GM21526 (cell line): Measurements from ENCODE around the gene SLC22A31.
"Not testable (repeated sequence)": the region's sequence is repeated elsewhere in the genome, so short reads cannot be mapped to it uniquely, and the experiment has no call there.

Experiments
- ATAC-seq: cut with Tn5 transposase; IDR thresholded peaks from one replicate; pipeline ENCODE4 v1.9.1; 2021; ENCODE audit warnings: moderate library complexity; ENCODE audit not compliant: unreplicated experiment, low FRiP score

SLC22A31 gene

DNA sequence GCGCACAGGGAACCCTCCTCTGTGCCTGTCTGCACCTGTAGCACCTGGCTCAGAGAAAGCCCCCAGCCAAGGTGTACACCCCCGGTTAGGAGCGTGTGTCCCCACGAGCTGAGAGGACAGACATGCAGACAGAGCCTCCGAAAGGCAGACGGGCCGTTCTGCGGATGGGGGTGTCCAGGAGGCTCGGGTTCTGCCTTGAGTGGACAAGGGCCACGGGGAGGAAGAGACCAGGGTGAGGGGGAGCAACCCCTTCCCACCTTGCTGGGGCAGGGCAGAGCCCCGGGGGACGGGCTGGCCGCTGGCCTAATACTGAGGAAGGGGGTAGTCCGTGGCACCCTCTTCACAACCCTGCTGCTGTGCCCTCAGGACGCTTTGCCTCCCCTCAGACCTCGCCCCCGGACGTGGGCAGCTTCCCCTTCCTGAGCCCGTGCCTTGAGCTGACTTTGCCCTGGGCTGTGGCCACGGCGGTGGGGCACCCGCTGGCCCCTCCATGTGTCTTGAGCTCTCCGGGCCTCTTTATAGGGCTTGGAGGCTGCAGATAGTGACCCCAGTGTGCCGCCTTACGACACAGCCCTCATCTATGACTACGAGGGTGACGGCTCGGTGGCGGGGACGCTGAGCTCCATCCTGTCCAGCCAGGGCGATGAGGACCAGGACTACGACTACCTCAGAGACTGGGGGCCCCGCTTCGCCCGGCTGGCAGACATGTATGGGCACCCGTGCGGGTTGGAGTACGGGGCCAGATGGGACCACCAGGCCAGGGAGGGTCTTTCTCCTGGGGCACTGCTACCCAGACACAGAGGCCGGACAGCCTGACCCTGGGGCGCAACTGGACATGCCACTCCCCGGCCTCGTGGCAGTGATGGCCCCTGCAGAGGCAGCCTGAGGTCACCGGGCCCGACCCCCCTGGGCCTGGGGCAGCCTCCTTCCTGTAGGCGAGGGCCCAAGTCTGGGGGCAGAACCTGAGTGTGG is 5.7 kb downstream of the SLC22A31 start:
- no peak for ATAC-seq

DNA sequence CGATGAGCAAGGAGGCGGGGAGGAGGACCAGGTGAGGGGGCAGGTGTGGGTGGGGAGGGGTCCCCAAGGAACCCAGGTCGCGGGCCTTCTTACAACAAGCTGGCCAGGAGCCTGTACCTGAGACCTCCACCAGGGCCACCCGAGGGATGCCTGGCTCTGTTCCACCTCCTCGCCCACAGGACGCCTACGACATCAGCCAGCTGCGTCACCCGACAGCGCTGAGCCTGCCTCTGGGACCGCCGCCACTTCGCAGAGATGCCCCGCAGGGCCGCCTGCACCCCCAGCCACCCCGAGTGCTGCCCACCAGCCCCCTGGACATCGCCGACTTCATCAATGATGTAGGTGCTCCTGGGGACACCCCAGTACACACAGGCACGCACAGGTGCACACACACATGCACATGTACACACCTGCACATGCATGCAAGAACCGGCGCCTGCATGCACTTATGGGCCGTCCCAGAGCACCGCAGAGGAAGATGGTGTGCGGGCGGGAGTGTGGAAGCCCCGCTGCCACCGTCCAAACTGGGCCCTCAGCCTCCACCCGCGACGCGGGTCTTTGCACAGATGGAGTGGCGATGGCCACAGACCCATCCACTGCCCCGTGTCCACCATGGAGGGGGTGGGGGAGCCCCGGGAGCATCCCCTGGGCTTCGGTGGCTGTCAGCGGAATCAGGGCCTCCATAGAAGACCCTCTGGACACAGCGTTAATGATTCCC is 6.6 kb downstream of the SLC22A31 start:
- no peak for ATAC-seq

GRCh38 chr16:89192956-89193575 is 7.3 kb downstream of the SLC22A31 start:
- ATAC-seq, result no peak

GRCh38 chr16:89192186-89192955 is 8.0 kb downstream of the SLC22A31 start:
- ATAC-seq, result not testable (repeated sequence)

DNA sequence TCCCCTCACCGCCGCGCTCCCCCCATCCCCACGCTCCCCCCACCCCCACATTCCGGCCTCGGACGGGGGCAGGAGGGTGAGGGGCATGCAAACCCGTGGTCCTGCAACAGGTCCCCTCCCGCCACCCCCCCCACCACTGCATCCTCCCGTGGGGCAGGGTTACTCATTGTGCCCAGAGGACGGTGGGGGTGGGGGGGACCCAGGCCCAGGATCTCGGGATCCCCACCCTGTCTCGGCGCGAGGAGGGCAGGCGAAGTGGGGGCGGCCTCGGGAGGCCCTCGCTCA is 8.5 kb downstream of the SLC22A31 start:
- no peak for ATAC-seq

DNA sequence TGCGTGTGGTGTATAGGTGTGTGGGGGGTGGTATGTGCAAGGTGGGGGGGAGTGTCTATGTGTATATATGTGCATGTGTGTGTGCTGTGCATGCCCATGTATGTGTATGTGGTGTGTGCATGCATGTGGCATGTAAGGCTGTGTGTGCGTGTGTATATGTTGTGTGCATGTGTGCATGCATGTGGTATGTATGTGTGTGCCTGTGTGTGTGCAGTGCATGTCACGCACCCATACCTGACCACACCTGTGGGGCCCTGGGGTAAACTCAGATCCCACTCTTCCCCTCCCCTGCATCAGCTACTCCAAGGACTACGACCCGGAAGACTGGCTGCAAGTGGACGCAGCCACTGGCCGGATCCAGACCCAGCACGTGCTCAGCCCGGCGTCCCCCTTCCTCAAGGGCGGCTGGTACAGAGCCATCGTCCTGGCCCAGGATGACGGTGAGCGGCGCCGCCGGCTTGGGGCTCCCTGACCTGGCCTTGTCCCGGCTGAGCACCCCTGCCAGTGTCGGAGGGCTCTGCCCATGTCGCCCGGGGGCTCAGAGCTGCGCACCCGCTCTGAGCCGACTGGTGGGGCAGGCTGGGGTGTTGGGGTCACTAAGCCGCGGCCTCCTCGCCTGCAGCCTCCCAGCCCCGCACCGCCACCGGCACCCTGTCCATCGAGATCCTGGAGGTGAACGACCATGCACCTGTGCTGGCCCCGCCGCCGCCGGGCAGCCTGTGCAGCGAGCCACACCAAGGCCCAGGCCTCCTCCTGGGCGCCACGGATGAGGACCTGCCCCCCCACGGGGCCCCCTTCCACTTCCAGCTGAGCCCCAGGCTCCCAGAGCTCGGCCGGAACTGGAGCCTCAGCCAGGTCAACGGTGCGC is 9.1 kb downstream of the SLC22A31 start:
- no peak for ATAC-seq

GRCh38 chr16:89190150-89190958 is 10.0 kb downstream of the SLC22A31 start:
- no peak for ATAC-seq

DNA sequence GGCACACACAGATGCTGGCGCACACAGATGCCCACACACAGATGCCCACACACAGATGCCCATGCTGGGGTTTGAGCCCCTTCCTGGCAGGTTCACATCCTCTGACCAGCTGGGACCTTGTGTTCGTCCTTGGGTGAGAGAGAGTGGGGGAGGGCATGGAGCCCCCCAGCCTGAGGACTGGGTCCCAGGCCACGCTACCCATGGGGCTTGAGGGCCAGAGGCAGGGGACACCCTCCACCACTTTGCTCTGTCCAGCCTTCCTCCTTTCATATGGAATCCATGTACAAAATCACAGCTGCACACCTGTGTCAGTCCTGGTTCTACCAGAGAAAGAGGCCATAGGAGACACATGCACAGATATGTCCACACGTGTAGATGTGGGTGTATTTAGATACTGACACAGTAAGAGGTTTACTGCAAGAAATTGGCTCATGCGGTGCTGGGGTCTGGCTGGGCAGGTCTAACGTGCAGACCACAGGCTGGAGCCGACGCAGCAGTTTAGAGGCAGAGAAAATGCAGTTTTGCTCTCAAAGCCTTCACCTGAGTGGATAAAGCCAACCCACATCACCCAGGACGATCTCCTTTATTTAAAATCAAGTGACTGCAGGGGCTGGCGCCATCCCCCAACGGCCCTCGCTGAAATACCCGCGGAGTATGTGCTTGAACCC is 10.8 kb downstream of the SLC22A31 start:
- ATAC-seq, result no peak

DNA sequence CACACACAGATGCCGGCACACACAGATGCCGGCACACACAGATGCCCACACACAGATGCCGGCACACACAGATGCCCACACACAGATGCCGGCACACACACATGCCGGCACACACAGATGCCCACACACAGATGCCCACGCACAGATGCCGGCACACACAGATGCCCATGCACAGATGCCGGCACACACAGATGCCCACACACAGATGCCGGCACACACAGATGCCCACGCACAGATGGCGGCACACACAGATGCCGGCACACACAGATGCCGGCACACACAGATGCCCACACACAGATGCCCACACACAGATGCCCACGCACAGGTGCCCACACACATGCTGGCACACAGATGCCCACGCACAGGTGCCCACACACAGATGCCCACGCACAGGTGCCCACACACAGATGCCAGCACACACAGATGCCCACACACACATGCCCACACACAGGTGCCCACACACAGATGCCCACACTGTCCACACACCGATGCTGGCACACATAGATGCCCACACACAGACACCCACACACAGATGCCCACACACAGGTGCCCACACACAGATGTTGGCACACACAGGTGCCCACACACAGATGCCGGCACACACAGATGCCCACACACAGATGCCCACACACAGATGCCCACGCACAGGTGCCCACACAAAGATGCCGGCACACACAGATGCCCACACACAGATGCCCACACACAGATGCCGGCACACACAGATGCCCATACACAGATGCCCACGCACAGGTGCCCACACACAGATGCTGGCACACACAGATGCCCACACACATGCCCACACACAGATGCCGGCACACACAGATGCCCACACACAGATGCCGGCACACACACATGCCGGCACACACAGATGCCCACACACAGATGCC is 11.6 kb downstream of the SLC22A31 start:
- not testable (repeated sequence) for ATAC-seq

DNA sequence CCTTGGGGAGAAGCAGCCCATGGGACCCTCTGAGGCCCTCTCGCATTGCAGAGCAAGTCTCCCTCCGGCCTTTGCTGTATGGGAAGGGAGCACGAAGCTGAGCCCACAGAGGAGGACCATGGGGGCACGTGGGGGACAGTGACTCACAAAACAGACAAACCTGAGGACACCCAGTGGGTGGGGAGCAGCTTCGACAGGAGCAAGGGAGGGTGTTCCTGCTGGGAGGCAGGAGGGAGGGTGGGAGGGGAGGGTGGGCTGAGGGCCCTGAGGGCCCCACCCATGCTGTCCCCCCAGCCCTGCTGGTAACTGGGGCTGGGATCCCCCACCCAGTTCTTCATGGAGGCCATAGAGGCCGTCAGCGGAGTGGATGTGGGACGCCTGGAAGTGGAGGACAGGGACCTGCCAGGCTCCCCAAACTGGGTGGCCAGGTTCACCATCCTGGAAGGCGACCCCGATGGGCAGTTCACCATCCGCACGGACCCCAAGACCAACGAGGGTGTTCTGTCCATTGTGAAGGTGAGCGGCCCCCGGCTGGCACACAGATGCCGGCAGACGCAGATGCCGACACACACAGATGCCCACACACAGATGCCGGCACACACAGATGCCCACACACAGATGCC is 12.5 kb downstream of the SLC22A31 start:
- ATAC-seq, result no peak

DNA sequence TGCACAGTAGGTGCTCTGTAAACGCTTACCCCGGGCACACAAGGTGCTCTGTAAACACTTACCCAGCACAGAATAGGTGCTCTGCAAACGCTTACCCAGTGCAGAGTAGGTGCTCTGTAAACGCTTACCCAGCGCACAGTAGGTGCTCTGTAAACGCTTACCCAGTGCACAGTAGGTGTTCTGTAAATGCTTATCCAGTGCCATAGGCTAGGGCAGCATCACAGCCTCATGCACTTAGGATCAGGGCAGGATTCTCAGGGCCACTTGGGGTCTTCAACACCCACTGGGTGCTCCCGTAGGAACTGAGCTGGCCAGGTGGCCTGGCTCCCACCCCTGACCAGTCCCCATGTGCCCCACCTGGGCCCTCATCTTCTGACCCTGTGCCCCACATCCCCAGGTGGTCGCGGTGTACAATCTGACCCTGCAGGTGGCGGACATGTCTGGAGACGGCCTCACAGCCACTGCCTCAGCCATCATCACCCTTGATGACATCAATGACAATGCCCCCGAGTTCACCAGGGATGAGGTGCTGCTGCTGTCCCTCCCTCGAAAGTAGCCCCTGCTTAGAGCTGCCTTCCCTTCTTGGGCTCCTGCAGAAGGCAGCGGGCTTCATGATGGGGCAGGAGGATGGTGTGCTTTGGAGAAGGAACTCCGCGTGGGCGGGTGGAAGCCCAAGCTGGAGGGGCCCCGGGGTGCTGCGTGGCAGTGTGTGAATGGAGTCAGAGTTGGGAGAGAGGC is 13.1 kb downstream of the SLC22A31 start:
- ATAC-seq, result no peak

DNA sequence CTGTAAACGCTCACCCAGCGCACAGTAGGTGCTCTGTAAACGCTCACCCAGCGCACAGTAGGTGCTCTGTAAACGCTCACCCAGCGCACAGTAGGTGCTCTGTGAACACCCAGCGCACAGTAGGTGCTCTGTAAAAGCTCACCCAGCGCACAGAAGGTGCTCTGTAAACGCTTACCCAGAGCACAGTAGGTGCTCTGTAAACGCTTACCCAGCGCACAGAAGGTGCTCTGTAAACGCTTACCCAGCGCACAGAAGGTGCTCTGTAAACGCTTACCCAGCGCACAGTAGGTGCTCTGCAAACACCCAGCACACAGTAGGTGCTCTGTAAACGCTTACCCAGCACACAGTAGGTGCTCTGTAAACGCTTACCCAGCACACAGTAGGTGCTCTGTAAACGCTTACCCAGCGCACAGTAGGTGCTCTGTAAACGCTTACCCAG is 13.7 kb downstream of the SLC22A31 start:
- ATAC-seq, result not testable (repeated sequence)

DNA sequence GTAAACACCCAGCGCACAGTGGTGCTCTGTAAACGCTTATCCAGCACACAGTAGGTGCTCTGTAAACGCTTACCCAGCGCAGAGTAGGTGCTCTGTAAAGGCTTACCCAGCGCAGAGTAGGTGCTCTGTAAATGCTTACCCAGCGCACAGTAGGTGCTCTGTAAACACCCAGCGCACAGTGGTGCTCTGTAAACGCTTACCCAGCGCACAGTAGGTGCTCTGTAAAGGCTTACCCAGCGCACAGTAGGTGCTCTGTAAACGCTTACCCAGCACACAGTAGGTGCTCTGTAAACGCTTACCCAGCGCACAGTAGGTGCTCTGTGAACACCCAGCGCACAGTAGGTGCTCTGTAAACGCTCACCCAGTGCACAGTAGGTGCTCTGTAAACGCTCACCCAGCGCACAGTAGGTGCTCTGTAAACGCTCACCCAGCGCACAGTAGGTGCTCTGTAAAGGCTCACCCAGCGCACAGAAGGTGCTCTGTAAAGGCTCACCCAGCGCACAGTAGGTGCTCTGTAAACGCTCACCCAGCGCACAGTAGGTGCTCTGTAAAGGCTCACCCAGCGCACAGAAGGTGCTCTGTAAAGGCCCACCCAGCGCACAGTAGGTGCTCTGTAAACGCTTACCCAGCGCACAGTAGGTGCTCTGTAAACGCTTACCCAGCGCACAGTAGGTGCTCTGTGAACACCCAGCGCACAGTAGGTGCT is 14.3 kb downstream of the SLC22A31 start:
- not testable (repeated sequence) for ATAC-seq

GRCh38 chr16:89184933-89185794 is 15.2 kb downstream of the SLC22A31 start:
- ATAC-seq, result no peak

- no peak for ATAC-seq
These were observed 15.7 kb downstream of the SLC22A31 start for GRCh38 chr16:89184677-89184932.
